GM23248 (cell line): Measurements from ENCODE around the gene TCEANC2. TPM values are rescaled to one million over a fixed set of nuclear protein-coding genes. Genes with fewer than 3 reads are reported as not detected.
"Not testable (repeated sequence)": the region's sequence is repeated elsewhere in the genome, so short reads cannot be mapped to it uniquely, and the experiment has no call there.

Experiments
- DNase-seq: peaks from one replicate; pipeline ENCODE4 v3.0.0-alpha.2; 2015
- H2AFZ ChIP-seq: fragments of 200-600 bp; sonication (generic); 2 replicates; pipeline ENCODE4 v1.6.1; 2016; ENCODE audit warnings: antibody characterized with exemption
- H3F3A ChIP-seq: fragments of 200-600 bp; sonication (generic); 2 replicates; pipeline ENCODE4 v1.6.1; 2016; ENCODE audit warnings: mild to moderate bottlenecking, antibody characterized with exemption, mixed run types; ENCODE audit not compliant: insufficient read depth
- H3K27ac ChIP-seq: fragments of 200-600 bp; sonication (generic); 2 replicates; pipeline ENCODE4 v1.5.1; 2016; ENCODE audit warnings: mild to moderate bottlenecking
- H3K27me3 ChIP-seq: fragments of 200-600 bp; sonication (generic); replicated peaks from 2 replicates; pipeline ENCODE4 v1.6.1; 2016; ENCODE audit warnings: mild to moderate bottlenecking; ENCODE audit not compliant: insufficient read depth
- H3K36me3 ChIP-seq: fragments of 200-600 bp; sonication (generic); 2 replicates; pipeline ENCODE4 v1.6.1; 2016; ENCODE audit warnings: low read depth, mild to moderate bottlenecking
- H3K4me1 ChIP-seq: fragments of 200-600 bp; sonication (generic); 2 replicates; pipeline ENCODE4 v1.6.1; 2016; ENCODE audit warnings: mild to moderate bottlenecking; ENCODE audit not compliant: insufficient read depth
- H3K4me2 ChIP-seq: fragments of 200-600 bp; sonication (generic); one replicate; pipeline ENCODE4 v1.6.1; 2016; ENCODE audit warnings: mild to moderate bottlenecking; ENCODE audit not compliant: unreplicated experiment
- H3K4me3 ChIP-seq: fragments of 200-600 bp; sonication (generic); 2 replicates; pipeline ENCODE4 v1.5.1; 2016; ENCODE audit warnings: mild to moderate bottlenecking
- H3K79me2 ChIP-seq: fragments of 200-600 bp; sonication (generic); 2 replicates; pipeline ENCODE4 v1.6.1; 2016; ENCODE audit warnings: mild to moderate bottlenecking; ENCODE audit not compliant: insufficient read depth
- H3K9ac ChIP-seq: fragments of 200-600 bp; sonication (generic); 2 replicates; pipeline ENCODE4 v1.6.1; 2016; ENCODE audit warnings: mild to moderate bottlenecking
- H3K9me2 ChIP-seq: fragments of 200-600 bp; sonication (generic); 2 replicates; pipeline ENCODE4 v1.6.1; 2016; ENCODE audit warnings: mixed run types, mild to moderate bottlenecking, moderate library complexity; ENCODE audit not compliant: insufficient read depth
- H3K9me3 ChIP-seq: fragments of 200-600 bp; sonication (generic); one replicate; pipeline ENCODE4 v1.6.1; 2017; ENCODE audit warnings: low read depth
- H4K20me1 ChIP-seq: fragments of 200-600 bp; sonication (generic); 2 replicates; pipeline ENCODE4 v1.6.0; 2016; ENCODE audit not compliant: insufficient read depth
- EZH2 ChIP-seq: fragments of 200-600 bp; sonication (generic); IDR thresholded peaks from 2 replicates; pipeline ENCODE4 v1.6.1; 2018; ENCODE audit warnings: antibody characterized with exemption, mild to moderate bottlenecking; ENCODE audit not compliant: insufficient read depth, poor library complexity, severe bottlenecking
- EZH2phosphoT487 ChIP-seq: fragments of 200-600 bp; sonication (generic); IDR thresholded peaks from 2 replicates; pipeline ENCODE4 v1.6.1; 2018; ENCODE audit warnings: antibody characterized with exemption, moderate library complexity, mild to moderate bottlenecking, low read depth; ENCODE audit not compliant: insufficient read depth
- WGBS, 2 experiments: methylation state at CpG; one replicate each; pipeline ENCODE4 v1.1.6; 2015 to 2017; ENCODE audit warnings: low lambda C conversion rate in 2 of 2, low coverage in 1 of 2; ENCODE audit errors: missing lambda C conversion rate in 2 of 2; 5-methylcytosine and 5-hydroxymethylcytosine counted together
- in situ Hi-C: fragments of 300-500 bp; cut with MboI; formaldehyde crosslinking; loops from 2 replicates; pipeline ENCODE4 v1.15.0; 2020
- polyA plus RNA-seq: library from polyadenylated mRNA; unstranded; fragments of >200 nt; fragmentation: Nextera tagmentation; extraction: Ambion mirVana; gene quantifications from 2 replicates; pipeline ENCODE4 v1.2.1, GENCODE V29; 2016
- total RNA-seq: library from RNA; depleted of rRNA; stranded (reverse); fragments of >200 nt; shearing (Covaris generic); gene quantifications from 2 replicates; pipeline ENCODE4 v1.2.3, GENCODE V29; 2014

TCEANC2 gene
- total and polyA plus RNA-seq, 2 experiments from 2014 or later: 1.7 to 4.6 TPM

GRCh38 chr1:54047384-54048305 is 5.8 kb upstream of the TCEANC2 start:
- H3K9ac ChIP-seq: no peak overlapping the region
- H3F3A ChIP-seq: peaks cover 15% of the 10 kb centered on the region; the same call in 1 of the 2 replicates
- in situ Hi-C loops: no loop called here
- H3K9me3 ChIP-seq: no peaks in the 10 kb centered on the region
- H3K9me2 ChIP-seq: no peaks in the 10 kb centered on the region
- H3K79me2 ChIP-seq: peaks cover 91% of the 10 kb centered on the region
- TF ChIP-seq EZH2phosphoT487 (no peak), EZH2 (no peak)
- H4K20me1 ChIP-seq: peaks cover 18% of the 10 kb centered on the region; the same call in 1 of the 2 replicates
- peak; percentile 6 for DNase-seq
- no peak overlapping the region for H3K27ac ChIP-seq
- 74 to 77% methylated on average over 5 of the region's 5 CpGs for WGBS, 2 experiments
- H3K4me3 ChIP-seq: no peak overlapping the region
- no peak overlapping the region for H2AFZ ChIP-seq
- H3K4me1 ChIP-seq: peaks cover 29% of the 10 kb centered on the region
- peaks cover 9% of the 10 kb centered on the region for H3K36me3 ChIP-seq
- H3K27me3 ChIP-seq: no peaks in the 10 kb centered on the region
- H3K4me2 ChIP-seq: no peak overlapping the region

- H3K9me3 ChIP-seq, H3K9me2 ChIP-seq, H3K27ac ChIP-seq, H3K4me3 ChIP-seq, H3K4me2 ChIP-seq, H2AFZ ChIP-seq, H3K27me3 ChIP-seq, H3K36me3 ChIP-seq, in situ Hi-C loops, DNase-seq, H3K9ac ChIP-seq: not testable (repeated sequence)
- Histone ChIP-seq H3F3A (peaks cover 15% of the 10 kb centered on the region; the same call in 1 of the 2 replicates), H3K4me1 (peaks cover 34% of the 10 kb centered on the region), H4K20me1 (peaks cover 18% of the 10 kb centered on the region; the same call in 1 of the 2 replicates), H3K79me2 (peaks cover 87% of the 10 kb centered on the region)
- WGBS, 2 experiments: 98% methylated on average over 12 of the region's 12 CpGs
Measured at GRCh38 chr1:54050435-54050834, 3.0 kb upstream of the TCEANC2 start.

DNA sequence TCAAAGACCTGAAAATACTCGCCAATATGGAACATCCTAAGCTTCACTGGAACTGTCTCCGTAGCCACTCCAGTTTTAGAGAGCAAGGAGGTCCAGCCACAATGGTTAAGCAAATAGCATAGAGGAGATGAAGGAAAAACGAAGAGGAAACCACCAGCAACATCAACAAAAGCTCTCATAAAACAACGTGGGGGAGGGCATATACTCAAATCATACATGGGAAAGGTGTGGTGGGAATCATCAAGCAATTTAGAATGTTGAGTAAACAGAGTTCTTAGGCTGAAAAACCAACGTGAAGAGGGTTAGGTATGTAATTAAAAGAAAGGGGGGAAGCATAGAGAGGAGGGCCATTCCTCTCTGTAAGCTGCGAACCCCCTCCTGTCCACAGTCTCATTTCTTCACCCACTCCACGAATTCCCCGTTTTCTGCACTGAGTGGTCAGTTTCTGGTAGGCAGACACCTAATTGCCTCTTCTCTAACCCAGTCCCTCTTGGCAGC is 1.4 kb upstream of the TCEANC2 start:
- peak overlapping the region; percentile 71 for H2AFZ ChIP-seq
- peaks cover 74% of the 10 kb centered on the region for H3K79me2 ChIP-seq
- in situ Hi-C loops: no loop called here

GRCh38 chr1:54052431-54052933 is 926 bp upstream of the TCEANC2 start:
- H3F3A ChIP-seq: peaks cover 8% of the 10 kb centered on the region; the same call in 1 of the 2 replicates
- in situ Hi-C loops: no loop called here
- H3K9me3 ChIP-seq: no peaks in the 10 kb centered on the region
- peaks cover 69% of the 10 kb centered on the region for H3K79me2 ChIP-seq
- no peaks in the 10 kb centered on the region for H3K9me2 ChIP-seq
- peak overlapping the region; percentile 95 for H3K4me3 ChIP-seq
- peak overlapping the region; percentile 92 for H3K27ac ChIP-seq
- peaks cover 23% of the 10 kb centered on the region for H3K4me1 ChIP-seq
- 1 to 2% methylated on average over 23 of the region's 23 CpGs for WGBS, 2 experiments
- peak overlapping the region; percentile 96 for H3K9ac ChIP-seq
- H3K4me2 ChIP-seq: peak overlapping the region; percentile 98
- no peaks in the 10 kb centered on the region for H3K27me3 ChIP-seq
- no peaks in the 10 kb centered on the region for H3K36me3 ChIP-seq
- DNase-seq: peak; percentile 88
- H4K20me1 ChIP-seq: peaks cover 8% of the 10 kb centered on the region; the same call in 1 of the 2 replicates
- no peak for TF ChIP-seq EZH2
- peak overlapping the region; percentile 71 for H2AFZ ChIP-seq

More for the DNA sequence above, 1.4 kb upstream of the TCEANC2 start:
- Histone ChIP-seq H4K20me1 (peaks cover 12% of the 10 kb centered on the region; the same call in 1 of the 2 replicates), H3K27me3 (no peaks in the 10 kb centered on the region), H3F3A (peaks cover 11% of the 10 kb centered on the region; the same call in 1 of the 2 replicates), H3K4me2 (peak overlapping the region; percentile 98), H3K9me3 (no peaks in the 10 kb centered on the region), H3K36me3 (no peaks in the 10 kb centered on the region), H3K4me3 (peak overlapping the region; percentile 95), H3K27ac (peak overlapping the region; percentile 92), H3K9ac (peak overlapping the region; percentile 96), H3K9me2 (no peaks in the 10 kb centered on the region), H3K4me1 (peaks cover 28% of the 10 kb centered on the region)
- WGBS, 2 experiments: 1 to 2% methylated on average over 8 of the region's 8 CpGs
- no peak for TF ChIP-seq EZH2phosphoT487
- no peak for TF ChIP-seq EZH2
- peak; percentile 38 for DNase-seq
